Keratinocyte (primary cell): ENCODE data around the gene TRPT1.

ENCODE experiments used
- EZH2 ChIP-seq: IDR thresholded peaks from one replicate; pipeline ENCODE4 v1.6.1; 2012; ENCODE audit warnings: inconsistent platforms, mild to moderate bottlenecking, low read length, moderate library complexity
- TF ChIP-seq, protein P1 (sequence below), 3 experiments: IDR thresholded peaks in 1 of 3; conservative IDR thresholded peaks in 1 of 3; optimal IDR thresholded peaks in 1 of 3; 2 replicates in 2 of 3; 3 replicates in 1 of 3; pipeline versions ENCODE3 to v1.5.1; 2011; ENCODE audit warnings: low read length in 3 of 3, mild to moderate bottlenecking in 3 of 3, moderate library complexity in 2 of 3, control low read depth in 1 of 3, inconsistent platforms in 1 of 3; ENCODE audit not compliant: insufficient read depth in 2 of 3; ENCODE audit errors: extremely low read depth in 1 of 3

DNA sequence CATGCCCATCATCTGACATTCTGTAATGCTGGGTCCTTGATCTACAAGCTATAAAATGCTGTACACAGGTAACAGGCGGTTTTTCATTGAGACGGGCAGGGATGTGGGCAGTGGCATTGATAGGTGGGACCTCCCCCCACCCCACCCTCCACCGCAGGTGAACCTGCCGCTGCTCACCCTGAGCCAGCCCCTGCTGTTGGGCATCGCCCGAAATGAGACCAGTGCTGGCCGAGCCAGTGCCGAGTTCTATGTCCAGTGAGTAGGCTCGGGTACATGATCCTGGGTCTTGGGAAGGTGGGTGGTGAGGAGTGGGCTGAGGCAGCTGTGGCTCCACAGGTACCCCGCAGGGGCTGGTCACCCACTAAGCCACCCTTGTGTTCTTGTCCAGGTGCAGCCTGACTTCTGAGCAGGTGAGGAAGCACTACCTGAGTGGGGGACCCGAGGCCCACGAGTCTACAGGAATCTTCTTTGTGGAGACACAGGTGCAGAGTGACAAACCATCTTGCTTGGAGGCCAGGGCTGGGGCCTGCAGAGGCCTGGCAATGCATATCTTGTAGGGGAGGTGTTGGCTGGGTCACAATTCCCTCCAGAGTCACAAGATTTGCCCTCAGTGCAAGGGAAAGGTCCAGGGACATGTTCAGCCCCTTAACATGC lies 3.2 kb upstream of the TRPT1 start:
- TF ChIP-seq, protein P1, sequence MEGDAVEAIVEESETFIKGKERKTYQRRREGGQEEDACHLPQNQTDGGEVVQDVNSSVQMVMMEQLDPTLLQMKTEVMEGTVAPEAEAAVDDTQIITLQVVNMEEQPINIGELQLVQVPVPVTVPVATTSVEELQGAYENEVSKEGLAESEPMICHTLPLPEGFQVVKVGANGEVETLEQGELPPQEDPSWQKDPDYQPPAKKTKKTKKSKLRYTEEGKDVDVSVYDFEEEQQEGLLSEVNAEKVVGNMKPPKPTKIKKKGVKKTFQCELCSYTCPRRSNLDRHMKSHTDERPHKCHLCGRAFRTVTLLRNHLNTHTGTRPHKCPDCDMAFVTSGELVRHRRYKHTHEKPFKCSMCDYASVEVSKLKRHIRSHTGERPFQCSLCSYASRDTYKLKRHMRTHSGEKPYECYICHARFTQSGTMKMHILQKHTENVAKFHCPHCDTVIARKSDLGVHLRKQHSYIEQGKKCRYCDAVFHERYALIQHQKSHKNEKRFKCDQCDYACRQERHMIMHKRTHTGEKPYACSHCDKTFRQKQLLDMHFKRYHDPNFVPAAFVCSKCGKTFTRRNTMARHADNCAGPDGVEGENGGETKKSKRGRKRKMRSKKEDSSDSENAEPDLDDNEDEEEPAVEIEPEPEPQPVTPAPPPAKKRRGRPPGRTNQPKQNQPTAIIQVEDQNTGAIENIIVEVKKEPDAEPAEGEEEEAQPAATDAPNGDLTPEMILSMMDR (optimal IDR thresholded peaks at IDR 0.05 in 1 of 3, IDR thresholded peaks at IDR 0.05 in 1 of 3, conservative IDR thresholded peaks at IDR 0.05 in 1 of 3; ENCODE audit: extremely low read depth in 1 of 3, insufficient read depth in 2 of 3, low read length in 3 of 3) = no peak
- TF ChIP-seq EZH2 = no peak
